Activated CD4-positive, alpha-beta T cell treated with anti-CD3 and anti-CD28 coated beads, Interleukin-2, amount 50 U/mL, for 16 hours (primary cell): ENCODE measurements around the gene THRB.
A peak's percentile ranks its signal among the peaks of the same experiment; 100 is the strongest.

ENCODE experiments used
- DNase-seq: peaks from one replicate; pipeline ENCODE4 v3.0.0-alpha.2; 2020

The THRB gene

GRCh38 chr3:24202071-24202470 is 292.6 kb downstream of the THRB start:
- DNase-seq = no peak

GRCh38 chr3:24201301-24201700 is 293.3 kb downstream of the THRB start:
- DNase-seq = no peak

DNA sequence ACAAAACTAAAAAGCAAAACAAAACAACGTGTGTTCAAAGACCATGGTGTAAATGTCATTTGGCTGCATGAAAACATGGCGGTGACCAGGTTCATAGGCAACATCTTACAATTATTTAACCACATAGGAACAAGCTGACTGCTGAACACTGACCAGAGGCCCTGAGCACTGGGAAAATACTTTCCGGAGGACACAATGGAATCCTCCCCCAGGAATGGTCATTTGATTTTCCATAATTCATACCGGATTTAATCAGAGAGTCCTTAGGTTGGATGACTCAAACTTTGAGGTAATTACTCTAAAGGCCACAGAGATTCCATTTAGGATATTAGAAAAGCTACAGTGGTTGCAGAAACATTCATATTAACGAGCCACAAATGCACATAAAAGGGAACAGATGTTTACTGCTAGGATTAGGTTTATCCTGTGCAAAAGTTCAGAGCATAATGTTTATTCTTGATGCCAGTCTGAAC is 294.8 kb downstream of the THRB start:
- no peak for DNase-seq

DNA sequence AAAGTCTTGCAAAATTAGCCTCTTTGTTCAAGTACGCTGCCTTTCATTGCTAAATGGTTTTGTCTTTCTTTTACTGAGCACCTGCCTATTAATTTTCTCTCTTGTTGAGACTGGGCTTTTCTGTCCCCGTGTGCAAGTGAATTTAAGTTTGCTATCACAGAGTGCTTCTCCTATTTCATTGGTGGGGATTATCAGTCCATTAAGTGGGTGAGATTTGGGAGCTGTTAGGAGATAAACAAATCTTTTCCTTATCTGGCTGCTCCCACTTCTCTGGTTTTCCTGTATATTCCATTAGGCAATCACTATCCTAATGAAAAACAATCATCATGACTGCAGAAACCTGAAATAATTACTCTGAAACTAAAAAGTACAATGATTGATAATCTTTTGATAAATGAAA is 295.4 kb downstream of the THRB start:
- no peak for DNase-seq

DNA sequence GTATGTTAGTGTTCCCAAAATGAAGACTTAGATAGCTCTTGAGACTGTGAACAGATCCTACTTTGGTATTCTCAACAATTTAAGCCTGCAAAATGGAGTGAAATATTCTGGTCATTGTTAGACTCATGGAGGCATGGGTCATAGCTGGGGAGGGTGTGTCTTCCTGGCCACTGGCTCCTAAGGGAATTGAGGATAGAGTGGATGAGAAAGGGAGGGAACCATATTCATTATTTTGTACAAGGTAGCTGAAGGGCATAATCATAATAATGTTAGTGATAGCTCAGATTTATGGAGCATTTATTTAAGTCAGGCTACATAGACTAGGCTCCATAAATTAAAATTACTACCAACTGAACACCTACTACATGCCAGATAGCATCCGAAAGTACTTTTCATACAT is 295.9 kb downstream of the THRB start:
- DNase-seq = no peak

DNA sequence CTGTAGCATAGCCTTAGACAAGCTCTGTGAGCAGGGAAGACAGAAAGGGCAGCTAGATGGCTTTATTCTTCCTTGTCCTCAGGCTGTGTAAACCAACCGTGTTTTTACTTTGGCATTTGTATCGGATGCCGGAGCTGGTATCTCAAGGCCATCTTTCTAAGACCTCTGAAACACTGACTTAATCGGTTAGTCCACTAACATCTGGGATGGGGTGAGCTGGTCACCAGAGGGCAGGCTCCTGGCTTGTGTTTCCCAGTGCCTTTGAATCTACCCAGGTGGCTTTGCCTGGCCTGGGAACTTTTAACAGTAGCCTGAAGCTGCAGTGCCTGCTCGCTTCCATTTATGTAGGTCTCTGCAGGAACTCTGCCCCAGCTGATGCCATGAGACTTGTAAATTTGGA is 296.8 kb downstream of the THRB start:
- no peak for DNase-seq

- DNase-seq = no peak
Measured at GRCh38 chr3:24196526-24196925, 298.1 kb downstream of the THRB start.

- no peak for DNase-seq
Measured at GRCh38 chr3:24195504-24196230, 299.0 kb downstream of the THRB start.

- DNase-seq = no peak
Measured at GRCh38 chr3:24192469-24193056, 302.1 kb downstream of the THRB start.

- no peak for DNase-seq
Measured at GRCh38 chr3:24191801-24192403, 302.7 kb downstream of the THRB start.

DNA sequence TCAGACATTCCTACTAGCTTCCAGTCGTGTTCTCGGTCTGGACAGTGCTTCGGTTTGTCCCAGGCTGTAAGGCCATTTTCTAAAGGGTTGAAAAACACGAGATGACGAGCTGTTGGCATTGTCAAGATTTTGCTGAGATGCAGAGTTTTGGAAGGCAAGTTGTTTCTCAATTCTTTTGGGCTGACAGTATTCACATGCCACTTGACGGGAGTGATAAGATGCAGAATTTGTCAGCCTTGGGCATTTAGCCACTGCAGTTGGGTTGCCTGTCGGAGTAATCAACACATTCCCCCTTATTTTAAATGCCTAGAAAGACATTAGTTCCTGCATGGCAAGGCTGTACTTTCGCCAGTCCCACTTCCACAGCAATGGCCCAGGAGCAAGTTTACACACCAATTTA is 304.4 kb downstream of the THRB start:
- DNase-seq = no peak

DNA sequence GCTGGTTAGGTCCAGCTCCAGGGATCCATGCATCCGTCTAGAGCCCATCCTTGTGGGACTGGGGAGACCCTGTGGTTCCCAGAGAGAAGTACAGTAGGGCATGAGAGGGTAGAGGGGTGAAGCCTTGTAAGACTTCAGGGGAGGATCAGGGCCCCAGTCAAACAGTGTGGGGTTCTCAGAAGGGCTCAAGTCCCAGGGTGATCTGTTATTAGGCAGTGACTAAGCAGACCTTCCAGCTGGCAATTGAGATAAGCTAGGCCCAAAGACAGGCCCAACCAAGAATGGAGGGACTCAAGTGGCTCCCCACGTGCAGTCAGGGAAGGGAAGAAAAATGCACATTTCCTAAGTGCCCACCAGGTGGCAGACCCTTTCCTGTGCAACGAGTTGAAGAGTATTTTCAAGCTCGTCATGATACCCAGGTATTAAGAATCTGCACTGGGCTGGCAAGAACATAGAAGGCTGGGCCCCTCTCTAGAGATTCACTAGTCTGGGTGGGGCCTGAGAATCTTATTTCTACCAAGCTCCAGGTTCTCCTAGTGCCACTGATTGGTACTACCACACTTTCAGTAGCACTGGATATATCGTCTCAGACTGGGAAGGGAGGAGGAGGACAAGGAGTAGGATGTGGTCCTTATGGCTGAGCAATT is 308.8 kb downstream of the THRB start:
- peak; percentile 39 for DNase-seq

- no peak for DNase-seq
Measured at GRCh38 chr3:24184528-24185176, 310.0 kb downstream of the THRB start.

DNA sequence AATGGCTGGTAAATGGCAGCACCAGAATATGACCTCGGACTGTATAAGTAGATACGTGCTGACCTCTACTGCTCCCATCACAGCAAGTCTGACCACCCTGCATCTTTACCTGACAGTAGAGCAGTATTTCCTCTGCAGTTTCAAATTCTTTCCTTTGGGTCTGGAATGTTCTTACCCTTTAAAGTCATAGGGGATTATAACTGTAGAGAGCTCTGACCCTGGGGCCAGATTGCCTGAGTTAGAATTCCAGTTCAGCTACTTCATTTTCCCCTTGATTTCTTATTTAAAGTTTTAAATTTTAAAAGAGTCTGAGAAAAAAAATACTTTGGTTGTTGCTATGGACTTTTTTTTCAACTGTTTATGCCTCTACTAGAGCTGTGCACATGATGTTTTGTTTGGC is 311.9 kb downstream of the THRB start:
- no peak for DNase-seq

DNA sequence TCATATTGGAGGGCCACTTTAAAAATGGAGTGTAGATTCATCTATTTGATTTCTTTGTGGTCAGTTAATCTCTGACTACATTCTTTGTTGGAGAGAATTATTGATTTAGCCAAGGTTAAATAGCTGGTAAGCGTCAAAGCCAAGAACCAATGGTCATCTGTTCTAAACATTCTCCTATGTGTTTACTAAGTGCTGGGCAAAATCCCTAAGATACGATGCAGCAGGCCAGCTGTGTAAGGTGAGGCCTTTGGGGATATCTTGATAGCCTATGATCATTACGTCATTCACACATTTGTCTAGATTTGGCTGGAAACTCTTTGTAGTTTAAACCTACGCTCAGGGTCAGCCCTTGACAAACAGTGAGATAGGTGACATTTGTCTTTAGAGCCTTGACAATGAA is 313.4 kb downstream of the THRB start:
- DNase-seq = no peak

DNA sequence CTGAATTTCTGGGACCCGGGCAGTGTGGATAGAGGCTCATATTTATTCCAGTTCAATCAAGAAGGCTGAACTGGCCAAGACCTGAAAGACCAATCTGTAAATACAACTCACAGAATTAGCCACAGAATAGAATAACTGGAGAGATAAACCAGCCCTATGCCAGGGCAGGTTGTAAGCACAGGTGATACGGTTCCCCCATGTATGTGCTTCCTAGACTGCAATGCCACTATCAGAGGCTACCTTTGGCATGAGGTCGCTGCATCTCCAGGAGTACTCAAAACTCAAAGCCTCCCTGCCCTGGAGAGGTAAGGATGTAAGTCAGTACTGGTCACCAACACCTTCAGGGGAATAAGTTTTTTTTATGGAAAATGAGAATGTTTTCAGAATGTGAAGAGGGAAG is 314.0 kb downstream of the THRB start:
- no peak for DNase-seq

GRCh38 chr3:24177201-24177600 is 317.4 kb downstream of the THRB start:
- DNase-seq = no peak

DNA sequence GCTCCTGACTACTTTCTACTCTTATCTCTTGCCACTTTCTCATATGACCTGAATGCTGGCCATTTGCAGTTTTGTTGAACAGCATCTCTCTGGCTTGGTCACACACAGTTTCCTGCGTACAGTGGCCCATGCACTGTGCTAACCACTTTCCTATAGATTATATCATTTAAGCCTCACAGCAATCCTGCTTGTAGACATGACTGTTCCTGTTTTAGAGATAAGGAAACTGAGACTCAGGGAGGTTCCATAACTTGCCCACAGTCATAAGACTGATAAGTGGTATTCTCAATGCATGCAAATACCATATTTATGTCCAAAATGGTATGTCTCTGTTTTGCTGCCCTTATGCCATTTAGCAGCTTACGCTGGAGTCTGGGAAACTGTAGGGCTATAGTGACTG is 320.0 kb downstream of the THRB start:
- no peak for DNase-seq

DNA sequence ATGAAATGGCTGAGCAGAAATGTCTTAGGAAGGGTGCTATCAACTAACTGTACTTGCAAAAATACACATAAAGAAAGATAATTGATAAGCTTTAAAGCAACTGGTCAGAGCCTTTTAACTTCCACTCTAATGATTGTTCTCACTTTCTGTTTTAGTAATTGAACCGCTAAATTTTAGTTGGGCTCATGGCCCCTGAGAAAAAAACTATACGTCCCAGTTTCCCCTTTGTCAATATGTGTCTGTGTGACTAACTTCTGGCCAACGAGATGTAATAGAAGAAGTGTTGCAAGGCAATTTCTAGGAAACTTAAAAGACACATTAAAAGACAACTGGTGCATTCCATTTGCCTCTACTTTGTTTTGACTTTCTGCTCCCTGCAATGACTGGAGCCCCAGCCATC is 325.7 kb downstream of the THRB start:
- DNase-seq = peak; percentile 30

DNA sequence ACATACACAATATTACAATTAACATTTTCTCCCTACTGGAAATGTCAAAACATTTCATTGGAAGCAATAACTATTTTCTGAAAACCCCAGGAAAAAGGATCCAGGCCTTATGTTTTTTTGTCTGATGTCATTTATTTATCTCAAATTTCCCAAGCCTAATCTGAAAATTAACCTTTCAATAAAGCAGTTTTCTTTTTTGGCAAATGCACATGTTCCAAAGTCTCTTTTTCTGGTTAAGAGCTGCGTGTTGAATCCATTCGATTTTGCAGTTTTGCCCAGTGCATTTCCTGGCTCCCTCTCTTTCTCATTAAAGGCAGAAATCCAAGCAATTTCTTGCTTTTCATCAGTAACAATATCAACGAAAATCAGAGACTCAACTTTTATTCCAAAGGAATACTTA is 327.2 kb downstream of the THRB start:
- no peak for DNase-seq

- DNase-seq = no peak
Measured at GRCh38 chr3:24166515-24166914, 328.1 kb downstream of the THRB start.

DNA sequence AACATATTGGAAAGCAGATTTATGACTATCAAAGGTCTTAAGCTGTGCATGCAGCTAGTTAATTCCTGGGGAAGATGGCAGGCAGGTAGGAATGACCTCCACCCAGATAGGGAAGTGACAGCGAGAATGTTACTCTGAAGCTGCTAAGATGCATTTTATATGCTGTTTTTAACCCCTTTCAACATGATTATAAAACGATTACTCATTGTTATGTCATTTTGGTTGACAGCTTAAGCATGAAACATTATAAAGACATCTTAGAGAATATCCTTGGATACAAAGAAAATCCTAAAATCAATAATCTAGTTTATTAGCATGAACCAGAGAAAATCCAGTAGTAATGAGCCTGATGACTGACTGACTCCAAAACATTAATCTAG is 329.1 kb downstream of the THRB start:
- no peak for DNase-seq

GRCh38 chr3:24164967-24165602 is 329.6 kb downstream of the THRB start:
- no peak for DNase-seq
